Activated naive CD4-positive, alpha-beta T cell (primary cell): ENCODE measurements around the gene IL36B.

Experiments
- DNase-seq, 4 experiments: peaks; one replicate each; lab custom pipeline; 2025; lab: John Stamatoyannopoulos, UW

The IL36B gene

DNA sequence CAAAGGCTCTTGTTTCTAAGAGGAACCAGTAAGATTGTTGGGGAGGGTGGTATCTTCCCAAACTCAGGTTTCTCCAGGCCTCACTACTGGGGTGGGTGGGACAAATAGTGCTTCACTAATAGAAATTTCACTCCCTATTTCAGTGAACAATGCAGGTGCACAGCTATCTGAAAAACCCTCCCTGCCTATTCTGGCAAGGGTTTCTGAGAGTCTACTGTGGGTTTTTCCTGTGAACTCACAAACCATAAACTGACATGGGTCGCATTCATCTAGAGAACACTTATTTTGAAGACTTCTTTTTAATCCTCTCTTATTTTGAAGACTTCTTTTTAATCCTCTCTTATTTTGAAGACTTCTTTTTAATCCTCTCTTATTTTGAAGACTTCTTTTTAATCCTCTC, 43.0 kb downstream of the IL36B start:
- DNase-seq = no peak

DNA sequence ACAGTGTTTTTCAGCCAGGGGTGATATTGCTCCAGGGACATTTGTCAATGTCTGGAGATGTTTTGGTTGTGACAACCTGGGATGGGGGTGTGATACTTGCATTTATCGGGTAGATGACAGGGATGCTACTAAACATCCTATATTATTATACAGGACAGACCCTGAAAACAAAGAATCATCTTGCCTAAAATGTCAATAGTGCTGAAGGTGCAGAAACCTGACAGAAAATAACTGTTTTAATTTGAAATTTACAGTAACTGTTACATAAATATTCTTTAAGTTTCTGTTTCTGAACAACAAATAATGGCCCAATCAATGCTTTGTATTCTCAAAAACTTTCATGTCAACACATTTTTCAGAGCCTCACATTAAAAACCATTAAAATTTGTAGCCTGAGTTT, 45.4 kb downstream of the IL36B start:
- DNase-seq = no peak

DNA sequence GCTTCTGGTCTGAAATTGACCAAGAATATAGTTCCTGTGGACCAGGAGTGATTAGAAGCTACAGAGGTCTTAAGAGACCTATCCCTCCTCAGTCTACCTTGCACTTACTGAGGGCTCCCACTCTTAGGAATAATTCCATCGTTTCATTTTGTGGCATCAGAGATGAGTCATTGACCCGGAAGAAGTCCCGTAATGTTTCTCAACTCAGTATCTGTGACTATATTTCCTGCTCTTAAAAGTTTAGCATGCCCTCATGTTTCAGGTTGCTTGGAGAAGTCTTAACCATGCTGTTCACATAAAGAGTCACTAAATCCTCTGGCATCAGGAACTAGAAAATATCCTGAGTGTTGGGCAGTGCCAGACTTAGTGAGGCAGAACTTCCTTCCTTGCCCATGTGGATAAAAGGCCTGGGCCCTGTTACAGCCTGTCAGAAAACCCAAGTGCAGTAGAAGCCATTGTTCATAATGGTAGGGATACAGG, 47.6 kb downstream of the IL36B start, which contains the start of gene IL36A:
IL36A (plus strand) TSS at position 430 of the 480 bp plus-strand sequence. CDS start 413 bp downstream, outside the sequence.
- no peak for DNase-seq

DNA sequence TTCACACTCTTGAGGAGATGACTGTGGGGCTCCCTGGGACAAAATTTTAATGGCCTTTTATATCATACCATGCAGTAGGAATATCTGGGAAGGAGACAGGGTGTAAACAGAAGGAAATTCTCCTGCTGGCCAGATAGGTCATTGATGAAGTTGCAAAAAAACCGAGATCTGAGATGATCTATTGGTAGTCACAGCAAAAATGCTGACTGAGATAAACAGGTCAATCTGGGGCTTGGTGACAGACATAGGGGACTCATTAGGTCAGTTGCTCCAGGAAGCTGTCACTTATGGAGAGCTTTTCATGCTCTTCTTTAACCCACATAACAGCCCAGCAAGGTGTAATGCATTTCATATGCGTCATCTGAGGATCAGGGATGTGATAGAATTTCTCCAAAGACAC, 50.0 kb downstream of the IL36B start:
- DNase-seq = no peak

DNA sequence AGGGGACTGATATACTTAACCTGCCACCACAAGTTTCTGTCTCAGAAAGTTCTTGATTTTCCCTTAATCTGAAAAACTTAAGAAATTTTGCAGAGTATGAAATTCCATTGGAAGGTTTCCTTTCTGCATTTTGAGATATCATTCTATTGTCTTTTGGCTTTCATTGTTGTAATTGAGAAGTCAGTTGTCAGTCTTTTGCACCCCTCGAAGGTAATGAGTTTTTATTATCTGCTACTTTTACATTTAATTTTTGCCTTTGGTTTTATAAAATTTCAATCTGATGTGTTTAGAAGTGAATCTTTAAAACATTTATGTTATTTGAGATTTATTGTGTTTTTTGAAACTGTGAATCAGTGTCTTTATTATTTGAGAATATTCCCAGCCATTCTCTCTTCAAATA, 52.2 kb downstream of the IL36B start:
- no peak for DNase-seq

DNA sequence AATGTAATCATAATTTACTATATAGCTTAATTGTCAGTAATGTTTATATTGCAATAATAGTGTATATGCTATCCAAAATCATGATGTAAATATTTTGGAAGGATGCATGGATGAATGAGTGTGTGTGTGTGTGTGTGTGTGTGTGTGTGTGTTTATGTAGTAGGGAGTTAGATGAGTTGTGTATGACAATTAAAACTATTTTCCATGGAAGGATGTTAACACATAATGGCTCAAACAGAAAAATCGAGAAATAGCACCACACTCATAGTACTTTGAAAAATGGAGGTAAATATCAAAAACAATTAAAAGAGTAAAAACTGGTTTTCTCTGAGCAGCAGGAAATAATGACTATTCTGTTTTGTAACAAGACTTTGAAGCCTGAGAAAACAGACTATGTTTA, 55.5 kb downstream of the IL36B start:
- DNase-seq = no peak

DNA sequence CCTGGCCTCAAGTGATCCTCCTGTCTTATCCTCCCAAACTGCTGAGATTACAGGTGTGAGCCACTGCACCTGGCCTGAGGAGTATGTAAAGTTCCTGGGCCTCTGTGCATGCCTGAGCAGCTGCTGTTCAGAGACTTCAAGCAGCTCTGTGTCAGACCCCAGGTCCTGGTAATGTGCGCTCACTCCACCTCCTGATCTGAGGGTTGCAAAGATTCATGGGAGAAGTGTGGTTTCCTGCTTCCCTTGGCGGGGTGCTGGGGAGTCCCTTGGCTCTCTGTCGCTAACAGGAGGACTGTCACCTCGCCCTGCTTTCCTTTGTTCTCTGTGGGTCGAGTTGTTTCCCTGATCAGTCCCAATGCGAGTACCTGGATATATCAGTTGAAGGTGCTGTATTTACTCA, 56.0 kb downstream of the IL36B start:
- peak in 3 of 4 experiments; percentile 13 to 56 (median 36) for DNase-seq

DNA sequence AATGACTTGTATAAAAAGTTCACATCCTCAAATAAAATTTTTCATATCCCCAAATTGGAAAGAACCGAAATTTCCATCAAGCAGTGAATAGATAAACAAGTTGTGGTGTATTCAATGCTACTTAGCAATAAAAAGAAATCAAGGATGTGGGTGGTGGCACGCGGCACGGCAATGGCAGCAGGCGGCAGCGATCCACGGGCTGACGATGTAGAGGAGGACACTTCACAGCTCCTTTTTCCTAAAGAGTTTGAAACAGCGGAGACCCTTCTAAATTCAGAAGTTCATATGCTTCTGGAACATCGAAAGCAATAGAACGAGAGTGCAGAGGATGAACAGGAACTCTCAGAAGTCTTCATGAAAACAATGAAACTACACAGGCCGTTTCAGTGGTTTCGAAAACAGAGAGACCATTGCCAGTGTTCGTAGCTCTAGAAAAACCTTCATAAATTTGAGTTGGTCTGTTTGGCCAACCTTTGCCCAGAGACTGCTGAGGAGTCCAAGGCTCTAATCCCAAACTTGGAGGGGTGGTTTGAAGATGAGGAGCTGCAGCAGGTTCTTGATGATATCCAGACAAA, 57.2 kb downstream of the IL36B start:
- DNase-seq = peak in 2 of 4 experiments; percentile 10 to 27

DNA sequence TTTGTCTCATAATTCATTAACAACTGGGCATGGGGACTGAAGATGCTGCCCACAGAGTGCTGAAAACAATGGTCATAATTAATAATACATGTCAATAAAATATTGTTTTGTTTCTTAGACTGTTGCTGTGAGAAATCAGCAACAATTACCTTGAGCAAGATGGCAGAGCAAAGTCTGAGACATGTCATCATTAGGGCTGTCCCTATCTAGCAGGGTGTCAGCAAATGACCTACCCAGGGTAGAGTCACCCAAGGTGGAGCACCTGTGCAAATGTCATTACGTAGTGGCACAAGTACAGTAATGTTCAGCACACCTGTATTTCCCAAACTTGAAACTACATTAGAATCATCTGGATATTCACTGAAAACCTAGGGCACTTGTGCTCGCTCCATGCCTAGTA, 58.0 kb downstream of the IL36B start:
- DNase-seq = no peak

DNA sequence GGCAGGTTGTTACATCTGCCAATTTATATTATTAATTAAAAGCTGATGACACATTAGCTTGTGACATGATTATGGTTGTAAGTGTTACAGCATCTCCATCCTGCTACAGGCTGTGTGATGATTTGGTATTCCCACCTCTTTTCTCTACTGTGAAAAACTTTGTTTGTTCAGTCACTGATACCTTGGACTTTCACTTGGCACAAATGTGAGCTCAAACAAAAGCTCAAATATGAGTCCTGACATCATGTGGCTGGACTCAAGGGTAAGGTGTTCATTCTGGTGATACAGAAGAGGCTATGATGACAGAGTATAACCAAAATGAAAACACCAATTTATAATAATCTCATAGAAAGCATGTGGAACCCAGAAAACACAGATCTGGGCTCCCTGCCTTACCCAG, 58.8 kb downstream of the IL36B start:
- no peak for DNase-seq

DNA sequence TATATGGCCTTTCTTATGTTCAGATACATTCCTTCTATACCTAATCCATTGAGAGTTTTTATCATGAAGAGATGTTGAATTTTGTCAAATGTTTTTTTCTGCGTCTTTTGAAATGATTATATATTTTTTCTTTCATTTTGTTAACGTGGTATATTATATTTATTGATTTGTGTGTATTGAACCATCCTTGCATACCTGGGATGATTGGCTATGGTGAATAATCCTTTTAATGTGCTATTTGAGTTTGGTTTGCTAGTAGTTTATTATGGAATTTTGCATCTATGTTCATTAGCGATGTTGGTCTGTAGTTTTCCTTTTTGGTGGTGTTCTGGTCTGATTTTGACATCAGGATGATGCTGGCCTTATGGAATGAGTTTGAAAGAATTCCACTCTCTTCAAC, 63.1 kb downstream of the IL36B start:
- DNase-seq = no peak

DNA sequence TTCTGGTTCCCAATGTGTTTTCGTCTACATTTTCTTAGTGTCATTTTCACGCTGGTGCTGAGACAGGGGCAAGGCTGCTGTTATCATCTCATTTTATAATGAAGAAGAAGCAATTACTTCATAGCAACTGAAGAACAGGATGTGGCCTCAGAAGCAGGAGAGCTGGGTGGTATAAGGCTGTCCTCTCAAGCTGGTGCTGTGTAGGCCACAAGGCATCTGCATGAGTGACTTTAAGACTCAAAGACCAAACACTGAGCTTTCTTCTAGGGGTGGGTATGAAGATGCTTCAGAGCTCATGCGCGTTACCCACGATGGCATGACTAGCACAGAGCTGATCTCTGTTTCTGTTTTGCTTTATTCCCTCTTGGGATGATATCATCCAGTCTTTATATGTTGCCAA, 67.6 kb downstream of the IL36B start:
- DNase-seq = peak in 2 of 4 experiments; percentile 5 to 19

DNA sequence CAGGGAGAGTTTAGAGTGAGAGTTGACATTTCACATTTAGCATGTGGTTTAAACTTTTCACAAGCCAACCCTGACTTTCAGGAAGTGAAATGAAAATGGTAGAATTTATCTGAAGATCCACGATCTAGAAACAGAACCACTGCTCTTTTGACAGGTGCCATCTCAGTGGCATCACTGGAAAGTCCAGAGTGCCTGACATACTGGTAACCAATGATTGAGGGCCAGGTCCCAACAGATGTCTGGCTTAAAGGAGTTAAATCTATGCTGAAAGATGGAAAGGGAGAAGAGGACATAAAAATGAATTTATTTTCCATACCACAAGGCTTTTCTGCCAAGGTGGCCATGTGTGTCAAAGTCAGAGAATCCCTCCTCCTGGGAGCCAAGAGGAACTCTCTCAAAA, 72.1 kb downstream of the IL36B start:
- no peak for DNase-seq

DNA sequence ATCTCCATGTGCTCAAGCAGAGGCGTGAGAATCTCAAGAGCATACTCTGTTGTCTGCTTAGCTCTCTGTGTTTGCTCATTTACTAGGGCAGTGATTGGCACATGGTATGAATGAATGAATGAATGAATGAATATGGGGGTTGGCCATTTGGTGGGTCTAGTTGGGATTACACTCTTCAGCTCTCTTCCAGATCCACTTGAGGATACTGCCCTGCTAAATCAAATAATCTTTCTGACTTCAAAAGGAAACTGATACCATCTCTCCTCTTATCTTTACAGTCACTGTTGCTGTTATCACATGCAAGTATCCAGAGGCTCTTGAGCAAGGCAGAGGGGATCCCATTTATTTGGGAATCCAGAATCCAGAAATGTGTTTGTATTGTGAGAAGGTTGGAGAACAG, 72.9 kb downstream of the IL36B start:
- no peak for DNase-seq

DNA sequence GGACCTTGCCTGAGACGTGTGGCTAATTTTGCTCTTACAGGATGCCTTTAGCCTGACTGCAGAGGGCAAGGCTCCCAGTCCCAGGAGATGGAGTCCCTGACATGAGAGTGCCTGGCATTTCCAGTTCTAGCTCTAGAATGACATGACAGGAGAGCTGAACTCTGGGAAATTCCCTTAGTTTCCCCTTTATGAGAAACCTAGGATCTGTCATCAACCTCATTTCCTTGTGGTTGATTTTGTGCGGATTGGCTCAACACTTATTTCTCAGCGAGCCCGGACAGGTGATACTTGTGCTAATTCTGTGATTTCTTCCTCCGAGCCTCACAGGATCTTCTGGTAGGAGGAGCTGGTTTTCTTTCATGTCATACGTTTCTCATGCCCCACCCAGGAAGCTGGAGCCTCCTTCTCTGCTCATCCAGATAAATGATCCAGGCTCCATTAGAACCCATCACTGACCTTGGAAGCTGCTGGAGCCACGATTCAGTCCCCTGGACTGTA, 75.1 kb downstream of the IL36B start, which contains the start of gene IL36G:
IL36G (plus strand) TSS at position 448 of the 498 bp plus-strand sequence. CDS start 633 bp downstream, outside the sequence.
- DNase-seq = no peak
